ENCODE measurements around the gene LRP3. TPM values are rescaled to one million over a fixed set of nuclear protein-coding genes. Genes with fewer than 3 reads are reported as not detected.

LRP3 gene
- total and polyA plus RNA-seq, 2 donors (not counting 1 experiment from before 2014, with no cell fraction given) = 0.10 TPM; not detected in 1

DNA sequence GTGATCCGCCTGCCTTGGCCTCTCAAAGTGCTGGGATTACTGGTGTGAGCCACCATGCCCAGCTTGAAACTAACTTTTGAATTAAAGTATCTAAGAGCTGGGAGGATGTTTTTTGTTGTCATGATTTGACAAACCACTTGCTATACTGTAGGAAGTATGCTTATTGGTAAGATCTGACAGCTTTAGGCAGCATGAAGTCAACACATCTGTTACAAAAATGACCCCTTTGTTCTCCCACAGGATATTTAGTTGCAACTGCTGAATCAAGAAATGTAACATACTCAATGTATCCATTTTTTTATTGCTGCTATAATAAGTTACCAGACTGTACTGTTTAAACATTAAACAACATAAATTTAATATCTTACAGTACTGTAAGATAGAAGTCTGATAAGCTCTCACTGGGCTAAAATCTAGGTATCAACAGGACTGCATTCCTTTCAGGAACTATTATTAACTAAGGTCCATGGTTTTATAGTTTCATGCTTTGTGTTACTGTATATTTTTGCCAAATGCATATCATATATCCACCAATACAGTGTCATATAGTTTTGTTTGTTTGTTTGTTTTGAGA lies 22.8 kb upstream of the LRP3 start:
- peaks cover 19% of the 10 kb centered on the region for H3K4me1 Mint-ChIP-seq
- no peak overlapping the region for H3K4me3 Mint-ChIP-seq
- WGBS (ENCODE audit: insufficient coverage) = 86% methylated on average over 1 of the region's 1 CpG
- H3K9me3 Mint-ChIP-seq (ENCODE audit: insufficient read depth) = no peaks in the 10 kb centered on the region
- peaks cover 1 to 7% (median 4%) of the 10 kb centered on the region in 3 donors for H3K9me3 ChIP-seq (ENCODE audit: control extremely low read depth in 1 of 3, control insufficient read depth in 2 of 3, insufficient read depth in 1 of 3, low read length in 2 of 3)
- H4K20me1 ChIP-seq (ENCODE audit: control insufficient read depth, insufficient read depth, low read length, poor library complexity, severe bottlenecking) = no peaks in the 10 kb centered on the region
- H2AFZ ChIP-seq (ENCODE audit: insufficient read depth, low read depth, low read length, poor library complexity, severe bottlenecking) = no peak overlapping the region
- ATAC-seq (ENCODE audit: low read depth) (no peak), DNase-seq (no peak)
- no peak overlapping the region for H3K27ac ChIP-seq (ENCODE audit: low read length in 2 of 2)
- H3K4me2 ChIP-seq (replicated peaks; ENCODE audit: low read depth, low read length, poor library complexity, severe bottlenecking) = no peak overlapping the region
- no peak overlapping the region for H3K27ac Mint-ChIP-seq
- TF ChIP-seq, protein P1, sequence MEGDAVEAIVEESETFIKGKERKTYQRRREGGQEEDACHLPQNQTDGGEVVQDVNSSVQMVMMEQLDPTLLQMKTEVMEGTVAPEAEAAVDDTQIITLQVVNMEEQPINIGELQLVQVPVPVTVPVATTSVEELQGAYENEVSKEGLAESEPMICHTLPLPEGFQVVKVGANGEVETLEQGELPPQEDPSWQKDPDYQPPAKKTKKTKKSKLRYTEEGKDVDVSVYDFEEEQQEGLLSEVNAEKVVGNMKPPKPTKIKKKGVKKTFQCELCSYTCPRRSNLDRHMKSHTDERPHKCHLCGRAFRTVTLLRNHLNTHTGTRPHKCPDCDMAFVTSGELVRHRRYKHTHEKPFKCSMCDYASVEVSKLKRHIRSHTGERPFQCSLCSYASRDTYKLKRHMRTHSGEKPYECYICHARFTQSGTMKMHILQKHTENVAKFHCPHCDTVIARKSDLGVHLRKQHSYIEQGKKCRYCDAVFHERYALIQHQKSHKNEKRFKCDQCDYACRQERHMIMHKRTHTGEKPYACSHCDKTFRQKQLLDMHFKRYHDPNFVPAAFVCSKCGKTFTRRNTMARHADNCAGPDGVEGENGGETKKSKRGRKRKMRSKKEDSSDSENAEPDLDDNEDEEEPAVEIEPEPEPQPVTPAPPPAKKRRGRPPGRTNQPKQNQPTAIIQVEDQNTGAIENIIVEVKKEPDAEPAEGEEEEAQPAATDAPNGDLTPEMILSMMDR (IDR thresholded peaks at IDR 0.05) = no peak
- TF ChIP-seq EZH2 (IDR thresholded peaks at IDR 0.05; ENCODE audit: borderline replicate concordance, insufficient read depth, low read depth, low read length, poor library complexity, severe bottlenecking) = no peak
- CTCF ChIA-PET = interaction anchor here (0.8 to 1.1 kb wide), 2 partner anchors 11 to 132 kb away, joined by 3 to 4 read pairs; no protein-coding TSS in a partner anchor
- H3K4me3 ChIP-seq (ENCODE audit: control extremely low read depth in 1 of 5, extremely low read depth in 1 of 5, insufficient read depth in 1 of 5, low read depth in 2 of 5, low read length in 4 of 5) = no peak overlapping the region
- intact Hi-C loops (cut with micrococcal nuclease) = no loop called here
- H3K27me3 Mint-ChIP-seq = no peaks in the 10 kb centered on the region
- no peaks in the 10 kb centered on the region for H3K36me3 ChIP-seq (replicated peaks in 1 of 2; ENCODE audit: control extremely low read depth in 1 of 2, control insufficient read depth in 1 of 2, extremely low read depth in 1 of 2, insufficient read depth in 2 of 2, low read length in 1 of 2)
- H3K9ac ChIP-seq (ENCODE audit: low read length) = no peak overlapping the region
- H3K79me2 ChIP-seq (ENCODE audit: control insufficient read depth, insufficient read depth, low read length) = peaks cover 10% of the 10 kb centered on the region
- H3K4me1 ChIP-seq (ENCODE audit: control insufficient read depth in 2 of 2, insufficient read depth in 2 of 2, low read length in 2 of 2) = peaks cover 7 to 28% of the 10 kb centered on the region in 2 donors
- POLR2A ChIA-PET = no interaction called here
- no peaks in the 10 kb centered on the region for H3K27me3 ChIP-seq (replicated peaks in 1 of 4; ENCODE audit: control extremely low read depth in 1 of 4, control insufficient read depth in 3 of 4, insufficient read depth in 4 of 4, low read length in 3 of 4)

DNA sequence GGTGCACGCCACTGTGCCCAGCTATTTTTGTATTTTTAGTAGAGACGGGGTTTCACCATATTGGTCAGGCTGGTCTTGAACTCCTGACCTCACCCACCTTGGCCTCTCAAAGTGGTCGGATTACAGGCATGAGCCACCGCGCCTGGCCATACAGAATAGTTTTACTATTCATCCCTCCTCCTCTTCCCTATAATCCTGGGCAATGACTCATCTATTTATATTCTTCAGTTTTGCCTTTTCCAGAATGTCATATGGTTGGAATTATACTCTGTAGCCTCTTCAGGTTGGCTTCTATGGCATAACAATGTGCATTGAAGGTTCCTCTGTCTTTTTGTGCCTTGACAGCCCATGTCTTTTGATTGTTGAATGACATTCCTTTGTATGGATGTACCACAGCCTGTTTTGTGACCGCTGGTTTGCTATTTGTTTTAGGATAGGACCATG lies 22.2 kb upstream of the LRP3 start:
- TF ChIP-seq, protein P1 (IDR thresholded peaks at IDR 0.05) = no peak
- H3K27ac ChIP-seq (ENCODE audit: low read length in 2 of 2) = no peak overlapping the region
- H2AFZ ChIP-seq (ENCODE audit: insufficient read depth, low read depth, low read length, poor library complexity, severe bottlenecking) = no peak overlapping the region
- H3K36me3 ChIP-seq (replicated peaks in 1 of 2; ENCODE audit: control extremely low read depth in 1 of 2, control insufficient read depth in 1 of 2, extremely low read depth in 1 of 2, insufficient read depth in 2 of 2, low read length in 1 of 2) = no peaks in the 10 kb centered on the region
- no peak overlapping the region for H3K4me2 ChIP-seq (replicated peaks; ENCODE audit: low read depth, low read length, poor library complexity, severe bottlenecking)
- H3K9me3 Mint-ChIP-seq (ENCODE audit: insufficient read depth) = no peaks in the 10 kb centered on the region
- H3K27me3 Mint-ChIP-seq = peaks cover 3% of the 10 kb centered on the region
- H3K4me3 ChIP-seq (ENCODE audit: control extremely low read depth in 1 of 5, extremely low read depth in 1 of 5, insufficient read depth in 1 of 5, low read depth in 2 of 5, low read length in 4 of 5) = no peak overlapping the region
- peaks cover 14% of the 10 kb centered on the region for H3K79me2 ChIP-seq (ENCODE audit: control insufficient read depth, insufficient read depth, low read length)
- no peaks in the 10 kb centered on the region for H4K20me1 ChIP-seq (ENCODE audit: control insufficient read depth, insufficient read depth, low read length, poor library complexity, severe bottlenecking)
- intact Hi-C loops (cut with micrococcal nuclease) = no loop called here
- WGBS (ENCODE audit: insufficient coverage) = 100% methylated on average over 2 of the region's 6 CpGs
- CTCF ChIA-PET = interaction anchor here (1.1 to 1.5 kb wide), 2 partner anchors 12 kb away, joined by 4 to 5 read pairs; no protein-coding TSS in a partner anchor
- ATAC-seq (ENCODE audit: low read depth) (no peak), DNase-seq (no peak)
- H3K27ac Mint-ChIP-seq = no peak overlapping the region
- H3K27me3 ChIP-seq (replicated peaks in 1 of 4; ENCODE audit: control extremely low read depth in 1 of 4, control insufficient read depth in 3 of 4, insufficient read depth in 4 of 4, low read length in 3 of 4) = no peaks in the 10 kb centered on the region
- POLR2A ChIA-PET = no interaction called here
- no peak overlapping the region for H3K9ac ChIP-seq (ENCODE audit: low read length)
- no peak overlapping the region for H3K4me3 Mint-ChIP-seq
- H3K9me3 ChIP-seq (ENCODE audit: control extremely low read depth in 1 of 3, control insufficient read depth in 2 of 3, insufficient read depth in 1 of 3, low read length in 2 of 3) = peaks cover 1 to 7% (median 4%) of the 10 kb centered on the region in 3 donors
- H3K4me1 ChIP-seq (ENCODE audit: control insufficient read depth in 2 of 2, insufficient read depth in 2 of 2, low read length in 2 of 2) = peaks cover 7 to 28% of the 10 kb centered on the region in 2 donors
- peaks cover 23% of the 10 kb centered on the region for H3K4me1 Mint-ChIP-seq

Measured in B cell (primary cell).